Measurements from ENCODE around the gene MGAT3.

DNA sequence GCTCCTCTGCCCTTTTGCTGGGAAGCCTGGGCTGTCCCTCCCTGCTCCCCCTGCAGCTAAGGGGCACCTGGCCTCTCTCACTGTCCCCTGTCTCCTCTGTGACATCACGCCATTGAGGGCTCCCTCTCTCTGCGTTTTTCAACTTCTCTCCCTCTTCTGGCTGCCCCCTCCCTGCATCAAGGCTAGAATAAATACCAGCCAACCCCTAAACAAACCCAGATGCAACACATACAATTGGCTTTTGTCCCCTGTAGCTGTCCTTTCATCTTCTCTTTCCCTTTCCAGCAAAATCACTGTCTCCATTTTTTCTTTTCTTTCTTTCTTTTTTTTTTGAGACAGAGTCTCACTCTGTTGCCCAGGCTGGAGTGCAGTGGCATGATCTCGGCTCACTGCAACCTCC, 42.0 kb downstream of the MGAT3 start:
- TF ChIP-seq EP300 (IDR thresholded peaks at IDR 0.05) (no peak), POLR2A (IDR thresholded peaks at IDR 0.05) (no peak)
- TF ChIP-seq, protein P1, sequence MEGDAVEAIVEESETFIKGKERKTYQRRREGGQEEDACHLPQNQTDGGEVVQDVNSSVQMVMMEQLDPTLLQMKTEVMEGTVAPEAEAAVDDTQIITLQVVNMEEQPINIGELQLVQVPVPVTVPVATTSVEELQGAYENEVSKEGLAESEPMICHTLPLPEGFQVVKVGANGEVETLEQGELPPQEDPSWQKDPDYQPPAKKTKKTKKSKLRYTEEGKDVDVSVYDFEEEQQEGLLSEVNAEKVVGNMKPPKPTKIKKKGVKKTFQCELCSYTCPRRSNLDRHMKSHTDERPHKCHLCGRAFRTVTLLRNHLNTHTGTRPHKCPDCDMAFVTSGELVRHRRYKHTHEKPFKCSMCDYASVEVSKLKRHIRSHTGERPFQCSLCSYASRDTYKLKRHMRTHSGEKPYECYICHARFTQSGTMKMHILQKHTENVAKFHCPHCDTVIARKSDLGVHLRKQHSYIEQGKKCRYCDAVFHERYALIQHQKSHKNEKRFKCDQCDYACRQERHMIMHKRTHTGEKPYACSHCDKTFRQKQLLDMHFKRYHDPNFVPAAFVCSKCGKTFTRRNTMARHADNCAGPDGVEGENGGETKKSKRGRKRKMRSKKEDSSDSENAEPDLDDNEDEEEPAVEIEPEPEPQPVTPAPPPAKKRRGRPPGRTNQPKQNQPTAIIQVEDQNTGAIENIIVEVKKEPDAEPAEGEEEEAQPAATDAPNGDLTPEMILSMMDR (IDR thresholded peaks at IDR 0.05) = no peak
